PC-3 (cell line): Measurements from ENCODE around the gene MTM1.

Source experiments
- CTCF ChIP-seq: fragments of 300-600 bp; sonication (generic); conservative IDR thresholded peaks from 2 replicates; pipeline ENCODE4 v1.5.1; 2017; ENCODE audit warnings: antibody characterized with exemption, low read depth, mild to moderate bottlenecking, low read length
- EZH2 ChIP-seq: fragments of 300-600 bp; sonication (generic); IDR thresholded peaks from one replicate; pipeline ENCODE4 v1.6.1; 2017; ENCODE audit warnings: antibody characterized with exemption, mild to moderate bottlenecking, low read length; ENCODE audit not compliant: unreplicated experiment
- EZH2phosphoT487 ChIP-seq: fragments of 300-600 bp; sonication (generic); IDR thresholded peaks from 2 replicates; pipeline ENCODE4 v1.6.1; 2018; ENCODE audit warnings: mild to moderate bottlenecking, antibody characterized with exemption, low read length, borderline replicate concordance

- TF ChIP-seq CTCF (no peak), EZH2 (no peak), EZH2phosphoT487 (no peak)
Observed at GRCh38 chrX:150544835-150545770, 23.3 kb upstream of the MTM1 start.
